ENCODE measurements around the gene SUSD1.
"Not testable (repeated sequence)": the region's sequence is repeated elsewhere in the genome, so short reads cannot be mapped to it uniquely, and the experiment has no call there.

Gene SUSD1

DNA sequence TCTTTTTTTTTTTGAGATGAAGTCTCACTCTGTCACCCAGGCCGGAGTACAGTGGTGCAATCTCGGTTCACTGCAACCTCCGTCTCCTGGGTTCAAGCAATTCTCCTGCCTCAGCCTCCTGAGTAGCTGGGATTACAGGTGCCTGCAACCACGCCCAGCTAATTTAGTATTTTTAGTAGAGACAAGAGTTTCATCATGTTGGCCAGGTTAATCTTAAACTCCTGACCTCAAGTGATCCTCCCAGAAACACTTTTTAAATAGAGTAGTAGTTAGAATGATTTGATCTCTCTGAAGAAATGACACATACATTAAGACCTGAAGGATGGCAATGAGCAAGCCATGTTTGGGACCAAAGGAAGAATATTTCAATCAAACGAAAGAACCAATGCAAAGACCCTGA, 46.7 kb downstream of the SUSD1 start:
- not testable (repeated sequence) for DNase-seq

DNA sequence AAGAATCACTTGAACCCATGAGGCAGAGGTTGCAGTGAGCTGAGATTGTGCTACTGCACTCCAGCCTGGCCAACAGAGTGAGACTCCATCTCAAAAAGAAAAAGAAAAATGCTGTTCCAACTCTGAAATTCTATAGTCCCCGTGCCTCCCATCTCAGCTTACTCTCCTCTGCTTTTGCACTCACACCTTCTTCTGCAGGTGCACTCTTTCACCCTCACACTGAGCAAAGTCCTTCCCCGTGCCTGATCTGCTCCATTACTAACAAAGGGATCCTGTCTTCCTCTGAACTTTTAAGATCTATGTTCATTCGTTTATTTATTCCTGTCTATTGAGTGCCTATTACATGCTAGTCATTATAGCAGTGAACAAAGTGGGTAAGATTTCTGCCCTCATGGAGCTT, 47.8 kb downstream of the SUSD1 start:
- DNase-seq: no peak

DNA sequence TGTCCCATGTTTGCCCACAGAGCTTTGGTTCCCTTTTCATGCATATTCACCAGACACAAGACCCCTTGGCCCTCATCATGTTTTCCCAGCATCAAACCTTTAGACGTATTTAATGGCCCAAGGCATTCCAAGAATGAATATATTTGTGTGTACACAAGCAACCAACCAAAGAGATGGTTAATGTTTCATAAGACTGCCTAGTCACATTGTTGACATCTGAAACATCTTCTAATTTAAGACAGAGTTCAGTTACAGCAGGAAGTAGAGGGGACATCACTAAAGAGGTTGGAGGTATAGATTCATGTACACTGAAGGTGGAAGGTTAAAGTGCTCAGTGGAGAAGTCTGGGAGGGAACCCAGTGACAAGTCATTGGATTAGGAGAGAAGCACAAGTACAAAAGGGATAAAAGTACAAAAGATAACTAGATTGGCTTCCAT, 49.1 kb downstream of the SUSD1 start:
- DNase-seq: peak; percentile 97

DNA sequence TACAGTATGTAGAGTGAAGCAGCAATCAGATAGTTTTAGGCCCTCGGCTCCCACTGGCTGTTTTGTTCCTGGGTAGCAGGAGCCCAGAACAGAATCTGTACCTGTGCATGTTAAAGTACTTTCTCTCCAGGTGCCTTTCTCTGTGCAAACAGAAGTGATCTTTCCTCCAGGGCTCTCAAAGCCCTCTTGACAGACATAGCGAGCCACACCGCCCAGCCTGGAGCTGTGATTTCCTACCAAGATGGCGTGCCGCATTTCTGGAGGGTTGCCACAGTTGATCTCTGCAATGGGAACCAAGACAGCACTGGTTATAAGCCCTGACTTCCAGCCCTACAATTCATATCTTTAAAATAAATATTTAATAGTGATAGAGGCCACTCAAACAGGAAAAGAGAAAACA, 50.9 kb downstream of the SUSD1 start:
- DNase-seq: no peak

DNA sequence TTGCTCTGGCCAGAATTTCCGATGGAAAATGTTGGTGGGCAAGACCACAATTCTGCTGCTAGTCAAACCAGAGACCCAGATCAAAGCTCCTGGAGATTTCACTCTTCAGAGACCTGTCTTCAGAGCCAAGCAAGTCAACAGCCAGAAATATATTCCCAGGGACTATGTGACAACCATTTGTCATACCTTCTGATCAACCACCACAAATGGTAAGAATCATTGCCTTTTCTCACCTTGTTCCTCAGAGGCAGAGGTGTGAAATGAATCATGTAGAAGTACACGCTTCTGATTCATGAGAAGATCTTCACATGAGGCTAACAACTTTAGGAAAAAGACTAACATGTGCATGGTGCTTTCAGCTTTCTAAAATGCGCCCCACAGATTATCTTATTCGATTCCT, 53.5 kb downstream of the SUSD1 start:
- DNase-seq: no peak

DNA sequence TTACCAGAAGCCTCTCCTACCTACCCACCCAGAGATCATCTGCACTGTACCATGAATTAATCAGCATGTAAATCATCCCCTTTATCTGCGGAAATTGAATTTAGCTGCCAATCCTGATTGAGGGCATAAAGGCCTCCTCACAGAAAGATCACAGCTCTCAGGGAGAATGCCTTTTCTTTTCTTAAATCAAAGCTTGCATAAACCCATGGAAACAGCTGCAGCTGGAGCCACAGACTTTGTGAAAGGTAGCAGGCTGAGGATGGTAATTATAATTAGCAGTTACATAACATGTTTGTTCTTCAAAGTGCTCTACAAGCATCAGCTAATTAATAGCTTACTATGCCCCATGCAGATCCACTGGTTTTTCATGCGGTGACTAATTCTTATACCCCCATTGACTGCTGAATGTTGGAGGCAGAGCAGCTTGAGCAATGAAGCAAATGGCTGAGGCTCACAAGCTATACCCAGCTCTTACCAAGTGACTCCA, 54.6 kb downstream of the SUSD1 start:
- DNase-seq: peak; percentile 71

DNA sequence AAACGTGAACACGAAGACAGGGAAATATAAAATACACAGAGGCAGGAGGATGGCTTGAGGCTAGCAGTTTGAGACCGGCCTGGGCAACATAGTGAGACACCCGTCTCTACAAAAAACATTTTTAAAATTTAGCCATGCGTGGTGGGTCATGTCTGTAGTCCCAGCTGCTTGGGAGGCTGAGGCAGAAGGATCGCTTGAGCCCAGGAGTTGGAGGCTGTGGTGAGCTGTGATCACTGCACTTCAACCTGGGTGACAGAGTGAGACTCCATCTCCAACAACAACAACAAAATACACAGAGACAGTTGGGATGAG, 55.1 kb downstream of the SUSD1 start:
- no peak for DNase-seq

DNA sequence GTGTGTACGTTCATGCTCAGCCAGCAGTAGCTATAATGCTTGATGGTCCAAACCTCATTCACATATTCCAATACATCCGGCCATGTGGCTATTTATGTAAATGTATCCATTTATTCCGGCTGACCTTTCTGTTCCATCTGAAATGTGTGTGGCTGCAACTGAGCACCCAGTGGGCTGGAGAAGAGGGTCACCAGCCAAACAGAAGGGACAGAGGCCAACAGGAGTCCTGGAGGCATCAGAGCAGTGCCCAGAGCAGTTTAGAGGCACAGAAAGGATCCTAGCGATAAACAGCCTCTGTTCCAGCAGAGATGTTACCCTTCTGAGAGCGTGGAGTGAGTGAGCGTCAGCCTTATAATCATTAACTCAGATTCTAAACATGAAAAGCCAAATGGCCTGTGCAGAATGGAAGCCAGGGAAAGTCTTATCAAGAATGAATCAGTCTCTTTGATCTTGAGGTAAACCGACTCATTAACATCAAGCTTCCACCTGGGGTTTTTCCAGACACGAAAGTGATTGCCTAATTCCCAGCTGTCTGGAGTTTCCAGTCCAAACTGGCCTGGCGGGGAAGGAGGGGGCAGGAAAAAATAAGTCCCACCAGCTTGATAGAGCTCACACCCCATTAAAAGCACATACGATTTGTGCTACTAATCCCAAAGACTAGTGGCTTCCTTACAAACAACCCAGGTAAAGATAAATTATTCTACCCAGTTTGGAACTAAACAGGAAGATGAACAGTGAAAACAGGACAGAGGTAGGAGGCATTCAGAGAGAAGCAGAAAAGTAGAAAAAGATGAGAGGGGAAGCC, 55.7 kb downstream of the SUSD1 start:
- DNase-seq: peak; percentile 98

DNA sequence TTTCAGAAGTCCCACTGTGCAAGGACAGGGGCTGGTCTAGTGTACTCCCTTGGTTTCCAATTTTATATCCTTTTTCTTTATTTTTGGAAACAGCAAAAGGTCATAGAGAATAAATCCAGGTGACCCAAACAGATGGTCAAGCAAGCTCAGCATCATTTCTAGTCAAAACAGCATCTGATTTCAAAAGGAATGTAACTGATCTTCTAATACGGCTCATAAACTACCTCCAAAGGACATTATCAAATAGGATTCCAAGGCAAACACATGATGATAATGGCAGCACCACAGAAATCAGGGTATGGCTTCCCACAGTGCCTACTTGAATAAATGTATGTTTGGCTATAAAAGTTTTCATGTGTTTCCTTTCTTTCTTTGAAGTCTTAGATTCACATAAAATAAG, 57.1 kb downstream of the SUSD1 start:
- DNase-seq: no peak

DNA sequence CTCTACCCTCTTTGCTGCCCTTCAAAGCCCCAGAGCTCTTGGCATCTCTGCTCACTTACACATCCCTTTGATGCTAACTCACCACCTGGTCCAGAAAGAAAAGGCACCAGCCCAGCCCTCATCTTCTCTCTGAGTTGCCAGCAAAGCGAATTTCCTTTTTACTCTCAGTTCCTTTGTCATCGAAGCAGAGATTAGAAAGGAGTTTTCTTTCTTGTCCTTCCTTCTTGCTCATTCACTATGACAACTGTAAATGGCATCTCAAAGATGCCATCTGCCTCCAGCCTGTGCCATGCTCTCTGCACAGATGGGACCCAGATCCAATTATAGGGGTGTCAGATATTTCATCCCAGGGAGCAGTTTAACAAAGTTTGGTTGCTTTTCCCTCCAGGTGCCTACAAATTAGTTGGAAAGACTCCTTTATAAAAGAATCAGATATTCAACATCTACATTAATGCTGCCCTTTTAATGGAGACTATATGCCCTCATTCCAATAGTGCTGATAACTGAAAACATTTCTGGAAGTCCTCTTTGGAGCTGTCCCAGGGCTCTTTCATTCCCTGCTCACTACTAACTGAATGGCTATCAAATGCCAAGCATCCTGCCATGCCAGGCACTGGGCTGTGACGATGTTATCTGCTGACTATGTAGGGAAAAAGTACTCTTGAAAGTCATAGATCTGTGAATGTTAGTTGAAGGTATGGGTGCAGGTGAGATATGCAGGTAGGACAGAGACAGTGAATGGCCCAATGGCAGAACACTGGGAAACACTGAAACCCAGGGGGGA, 58.9 kb downstream of the SUSD1 start:
- DNase-seq: peak; percentile 44

DNA sequence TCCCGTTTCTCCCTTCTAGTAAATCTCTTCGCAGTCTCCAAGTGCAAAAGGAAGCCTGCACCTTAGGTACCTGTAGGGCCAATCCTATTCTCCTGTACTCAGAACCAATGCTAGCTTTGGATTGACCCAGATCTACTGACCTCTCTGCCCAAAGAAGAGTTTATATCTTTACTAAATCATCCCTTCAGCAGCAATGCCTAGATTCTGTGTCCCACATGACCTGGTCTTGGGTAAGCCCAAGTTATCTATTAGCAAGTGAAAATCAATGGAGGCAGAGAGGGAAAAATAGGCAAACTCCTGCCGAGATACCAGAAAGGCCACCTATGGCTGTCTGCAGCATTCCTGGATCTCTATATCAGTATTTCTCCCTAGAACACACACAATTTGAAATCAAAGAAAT, 60.0 kb downstream of the SUSD1 start:
- no peak for DNase-seq

DNA sequence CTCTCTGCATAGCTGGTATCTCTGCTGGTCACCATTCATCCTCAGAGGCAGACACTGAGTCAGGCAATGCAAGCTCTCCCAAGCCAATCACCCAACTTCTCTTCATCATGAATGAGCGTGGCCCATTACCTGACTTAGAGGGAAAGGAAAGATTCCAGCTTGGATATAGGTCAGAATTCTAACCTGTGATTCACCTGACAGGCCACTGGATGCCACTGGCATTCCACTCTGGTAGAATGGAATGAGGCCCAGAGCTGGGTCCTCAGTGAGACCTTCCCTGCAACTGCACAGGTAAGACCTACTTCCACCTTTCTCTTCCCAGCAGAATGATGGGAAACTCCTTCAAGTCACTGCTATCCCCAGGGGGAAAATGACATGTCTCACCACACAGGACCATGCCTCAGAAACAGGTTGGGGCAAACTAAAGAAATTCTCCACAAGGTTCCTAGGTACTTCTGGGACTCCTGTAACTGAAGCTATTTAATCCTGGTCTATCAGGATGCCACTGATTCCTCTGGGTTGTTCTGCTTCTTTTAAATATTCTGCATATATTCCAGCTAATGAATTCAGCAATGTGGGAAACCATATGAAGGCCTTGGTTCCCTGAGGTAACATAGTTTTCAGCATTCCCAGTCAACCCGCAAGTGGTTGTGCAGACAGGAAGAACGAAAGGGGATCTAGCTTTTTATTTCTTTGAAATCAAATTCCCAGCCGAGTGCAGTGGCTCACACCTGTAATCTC, 62.0 kb downstream of the SUSD1 start:
- peak; percentile 95 for DNase-seq

DNA sequence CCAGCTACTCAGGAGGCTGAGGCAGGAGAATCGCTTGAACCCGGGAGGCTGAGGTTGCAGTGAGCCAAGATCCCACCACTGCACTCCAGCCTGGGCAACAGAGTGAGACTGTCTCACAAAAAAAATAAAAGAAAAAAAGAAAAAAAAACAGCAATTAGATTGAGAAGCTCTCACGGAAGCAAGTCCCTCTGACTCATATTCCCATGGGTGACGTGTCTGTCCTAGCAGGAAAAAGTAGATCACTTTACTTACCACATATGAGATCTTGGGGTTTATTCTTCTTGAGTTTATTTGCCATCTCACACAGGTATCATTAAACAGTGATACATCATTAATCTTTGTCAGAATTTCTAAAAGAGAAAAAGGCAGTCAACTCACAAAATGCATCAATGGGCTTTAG, 62.6 kb downstream of the SUSD1 start:
- DNase-seq: peak; percentile 95

DNA sequence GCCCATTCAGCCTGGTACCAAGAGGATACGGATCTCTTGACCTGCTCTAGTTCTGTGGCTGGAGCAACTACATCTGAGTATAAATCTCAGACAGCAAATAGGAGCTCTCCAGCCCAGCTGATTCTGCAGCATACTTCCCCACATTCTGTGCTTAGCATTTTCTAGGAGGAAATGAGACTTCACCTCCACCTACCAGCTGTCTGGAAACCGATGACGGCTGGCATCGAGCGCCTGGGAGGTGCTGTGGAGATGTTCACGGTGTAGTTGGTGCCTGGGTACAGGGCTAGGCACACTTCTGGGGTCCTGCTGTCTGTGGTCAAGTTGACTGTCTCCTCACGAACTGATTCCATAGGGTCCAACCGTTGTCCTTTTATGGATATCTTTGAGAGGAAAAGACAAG, 63.6 kb downstream of the SUSD1 start:
- DNase-seq: no peak

DNA sequence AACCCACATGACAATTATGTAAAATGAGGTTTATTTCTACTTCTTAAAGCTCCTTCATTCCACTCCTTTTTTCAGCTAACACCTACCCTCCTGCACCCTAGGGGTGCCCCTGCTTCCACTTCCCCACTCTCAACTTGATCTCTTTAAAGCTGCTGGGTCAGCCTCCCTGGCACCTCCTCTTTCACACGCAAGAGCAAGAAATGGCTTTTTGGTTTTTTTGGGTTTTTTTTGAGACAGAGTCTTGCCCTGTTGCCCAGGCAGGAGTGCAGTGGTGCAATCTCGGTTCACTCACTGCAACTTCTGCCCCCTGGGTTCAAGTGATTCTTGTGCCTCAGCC, 64.4 kb downstream of the SUSD1 start:
- no peak for DNase-seq

DNA sequence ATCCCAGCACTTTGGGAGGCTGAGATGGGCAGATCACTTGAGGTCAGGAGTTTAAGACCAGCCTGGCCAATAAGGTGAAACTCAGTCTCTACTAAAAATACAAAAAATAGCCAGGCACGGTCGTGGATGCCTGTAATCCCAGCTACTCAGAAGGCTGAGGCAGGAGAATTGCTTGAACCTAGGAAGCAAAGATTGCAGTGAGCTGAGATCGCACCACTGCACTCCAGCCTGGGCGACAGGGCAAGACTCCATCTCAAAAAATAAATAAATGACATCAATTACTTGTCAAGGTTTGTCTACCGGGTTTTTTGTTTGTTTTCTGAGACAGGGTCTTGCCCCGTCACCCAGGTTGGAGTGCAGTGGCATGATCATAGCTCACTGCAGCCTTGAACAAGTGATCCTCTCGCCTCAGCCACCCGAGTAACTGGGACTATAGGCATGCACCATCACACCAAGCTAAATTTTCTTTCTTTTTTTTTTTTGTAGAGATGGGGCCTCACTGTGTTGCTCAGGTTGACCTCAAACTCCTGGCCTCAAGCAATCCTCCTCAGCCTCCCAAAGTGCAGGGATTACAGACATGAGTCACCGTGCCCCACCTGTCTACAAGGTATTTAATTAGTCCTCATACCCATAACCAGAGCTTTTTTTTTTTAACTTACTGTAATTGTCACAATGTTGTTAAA, 64.9 kb downstream of the SUSD1 start:
- no peak for DNase-seq

DNA sequence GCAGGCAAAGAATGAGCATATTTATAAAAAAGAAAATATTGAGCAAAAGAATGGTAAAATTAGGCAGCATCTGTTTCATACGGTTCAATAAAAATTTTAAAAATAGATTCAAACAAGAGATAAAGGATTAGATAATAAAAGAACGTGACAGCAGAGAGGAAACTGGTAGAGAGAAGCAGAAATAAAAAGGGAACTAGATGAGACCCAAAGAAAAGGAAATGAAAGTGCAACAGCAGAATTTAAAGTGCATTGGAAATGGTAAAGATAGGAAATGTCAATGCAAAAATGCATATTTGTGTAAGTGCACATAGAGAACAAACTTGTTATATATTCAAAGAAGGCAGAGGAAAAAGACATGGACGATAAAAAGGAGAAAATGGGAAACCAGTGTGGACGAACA, 70.2 kb downstream of the SUSD1 start:
- DNase-seq: no peak

DNA sequence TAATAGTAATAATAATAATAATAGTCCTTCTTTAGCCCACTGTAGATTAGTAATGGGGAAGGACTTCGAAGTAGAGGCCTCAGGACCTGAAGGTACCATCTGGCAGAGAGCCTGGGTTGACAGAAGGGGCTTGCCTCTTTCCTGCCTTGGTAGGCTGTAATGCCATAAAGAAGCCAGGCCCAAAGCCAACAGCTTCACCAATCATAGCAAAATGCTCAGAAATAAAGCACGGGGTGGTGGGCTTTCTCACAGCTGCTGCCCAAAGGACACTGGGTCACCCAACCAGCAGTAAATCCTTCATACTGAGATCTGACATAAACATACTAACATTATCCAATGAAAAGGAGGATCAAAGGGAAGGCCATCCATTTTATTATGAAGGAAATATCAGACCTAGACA, 70.7 kb downstream of the SUSD1 start:
- DNase-seq: no peak

DNA sequence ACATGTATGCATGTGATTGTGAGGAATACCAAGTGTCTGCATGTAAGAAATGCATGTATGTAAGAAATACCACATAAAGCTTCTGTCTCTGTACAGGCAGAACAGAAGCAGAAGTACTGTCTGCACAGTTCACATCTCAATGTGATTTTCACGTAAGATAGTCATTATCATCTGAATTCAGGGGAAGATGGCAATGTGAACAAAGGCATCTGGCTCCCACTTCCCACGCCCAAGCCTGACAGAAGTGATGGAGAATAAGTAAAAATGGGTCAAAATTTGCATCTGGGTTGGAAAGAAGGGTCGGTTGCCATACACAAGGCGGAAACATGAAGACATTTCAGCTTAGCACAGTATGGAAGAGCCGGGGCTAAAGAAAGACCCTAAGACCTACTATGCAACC, 71.7 kb downstream of the SUSD1 start:
- DNase-seq: no peak

DNA sequence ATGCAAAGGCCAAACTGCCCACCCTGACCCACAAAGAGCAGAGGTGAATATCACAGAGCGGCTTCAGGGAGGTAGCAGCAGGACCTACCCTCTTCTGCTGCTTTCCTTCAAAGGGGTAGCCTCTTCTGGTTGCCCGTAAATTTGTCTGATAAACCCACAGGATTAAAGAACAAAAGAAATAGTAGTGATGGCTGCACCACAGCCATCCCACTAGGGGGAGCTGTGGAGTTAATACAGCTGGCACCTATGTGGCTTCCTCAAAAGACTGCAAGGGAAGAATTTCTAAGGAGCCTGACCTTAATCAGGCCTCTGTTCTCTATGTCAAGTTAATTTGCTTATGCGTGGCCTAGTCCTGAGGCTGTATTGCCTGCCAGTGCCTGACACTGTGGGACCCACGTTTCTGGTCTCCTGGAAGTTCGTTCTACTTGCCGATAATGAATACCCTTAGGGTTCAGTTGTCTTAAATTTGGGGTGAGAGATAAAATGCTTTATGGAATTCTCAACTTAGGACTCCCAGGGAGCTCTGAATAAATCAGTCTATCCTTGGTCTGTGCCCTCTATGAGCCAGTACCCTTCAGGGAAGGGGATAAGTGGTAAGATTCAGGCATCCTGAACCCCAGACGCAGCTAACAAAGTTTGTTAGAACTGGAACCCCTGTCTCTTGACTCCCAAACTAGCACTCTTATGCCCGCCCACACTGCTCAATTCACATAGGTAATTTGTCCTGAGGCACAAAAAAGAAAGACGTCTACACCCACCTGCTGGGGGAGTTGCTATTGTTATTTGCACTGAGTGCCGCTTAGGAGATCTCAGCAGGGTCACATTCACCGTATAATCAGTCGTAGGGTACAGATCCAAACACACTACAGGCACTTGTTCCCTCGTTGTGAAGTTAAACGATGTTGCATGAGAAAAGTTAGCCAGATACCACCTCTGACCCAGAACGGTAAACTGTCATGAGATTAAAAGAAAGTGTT, 77.1 kb downstream of the SUSD1 start:
- DNase-seq: peak; percentile 66

DNA sequence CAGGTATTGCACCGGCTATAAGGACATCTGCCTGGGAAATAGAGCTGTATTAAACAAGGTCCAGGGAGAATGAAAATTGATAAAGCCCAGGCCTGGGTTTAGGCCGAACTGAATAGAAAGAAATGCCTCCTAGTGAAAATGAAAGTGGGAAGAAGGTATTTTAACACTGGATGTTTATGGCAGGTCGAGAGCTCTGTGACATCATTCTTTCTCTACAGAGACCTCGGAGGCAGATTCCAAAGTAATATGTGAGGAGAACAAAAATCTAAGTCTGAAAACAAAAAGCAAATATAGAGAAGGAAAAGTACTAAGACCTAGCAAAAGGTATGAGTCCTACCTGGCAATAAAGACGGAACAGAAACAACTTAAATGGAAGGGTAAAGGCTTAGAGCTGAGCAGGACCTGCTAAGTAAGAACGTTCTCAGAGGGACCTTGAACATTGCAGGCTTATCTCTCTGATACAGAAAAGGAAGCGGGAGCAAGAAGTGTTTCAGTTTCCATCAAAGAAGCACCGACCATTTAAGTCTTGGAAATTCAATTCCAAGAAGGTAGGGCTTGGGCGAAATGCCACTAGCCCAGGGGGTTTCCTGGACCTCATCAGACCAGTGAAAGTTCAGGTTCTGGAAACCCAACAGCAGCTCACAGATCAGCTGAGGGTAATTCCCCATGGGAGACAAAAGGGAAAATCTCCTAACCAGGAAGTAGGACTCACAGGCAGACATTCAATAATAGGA, 80.0 kb downstream of the SUSD1 start:
- no peak for DNase-seq

Measured in kidney glomerular epithelial cell (primary cell).